ENCODE results near the gene KLF2.

DNA sequence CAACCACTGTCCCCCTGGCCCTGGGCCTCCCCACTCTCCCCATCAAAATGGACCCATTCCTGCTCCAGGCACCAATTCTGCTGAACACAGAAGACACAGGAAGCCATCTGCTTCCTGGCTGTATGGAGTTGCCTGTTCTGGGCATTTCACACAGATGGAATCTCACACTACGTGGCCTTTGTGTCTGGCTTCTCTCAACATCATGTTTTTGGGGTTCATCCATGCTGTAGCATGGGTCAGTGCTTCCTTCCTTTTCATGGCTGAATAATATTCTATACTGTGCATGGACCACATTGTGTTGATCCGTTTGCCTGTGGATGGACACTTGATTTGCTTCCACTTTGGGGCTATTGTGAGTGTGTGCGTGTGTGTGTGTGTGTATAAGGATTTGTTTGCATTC lies 15.0 kb upstream of the KLF2 start:
- TF ChIP-seq, protein P1, sequence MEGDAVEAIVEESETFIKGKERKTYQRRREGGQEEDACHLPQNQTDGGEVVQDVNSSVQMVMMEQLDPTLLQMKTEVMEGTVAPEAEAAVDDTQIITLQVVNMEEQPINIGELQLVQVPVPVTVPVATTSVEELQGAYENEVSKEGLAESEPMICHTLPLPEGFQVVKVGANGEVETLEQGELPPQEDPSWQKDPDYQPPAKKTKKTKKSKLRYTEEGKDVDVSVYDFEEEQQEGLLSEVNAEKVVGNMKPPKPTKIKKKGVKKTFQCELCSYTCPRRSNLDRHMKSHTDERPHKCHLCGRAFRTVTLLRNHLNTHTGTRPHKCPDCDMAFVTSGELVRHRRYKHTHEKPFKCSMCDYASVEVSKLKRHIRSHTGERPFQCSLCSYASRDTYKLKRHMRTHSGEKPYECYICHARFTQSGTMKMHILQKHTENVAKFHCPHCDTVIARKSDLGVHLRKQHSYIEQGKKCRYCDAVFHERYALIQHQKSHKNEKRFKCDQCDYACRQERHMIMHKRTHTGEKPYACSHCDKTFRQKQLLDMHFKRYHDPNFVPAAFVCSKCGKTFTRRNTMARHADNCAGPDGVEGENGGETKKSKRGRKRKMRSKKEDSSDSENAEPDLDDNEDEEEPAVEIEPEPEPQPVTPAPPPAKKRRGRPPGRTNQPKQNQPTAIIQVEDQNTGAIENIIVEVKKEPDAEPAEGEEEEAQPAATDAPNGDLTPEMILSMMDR (IDR thresholded peaks at IDR 0.05; ENCODE audit: low read length) = no peak
- TF ChIP-seq EZH2phosphoT487 (IDR thresholded peaks at IDR 0.05; ENCODE audit: low read length) (no peak), EZH2 (optimal IDR thresholded peaks at IDR 0.05; ENCODE audit: low read depth, low read length) (no peak)
